Measurements from ENCODE around the gene FCHO2. TPM values are rescaled to one million over a fixed set of nuclear protein-coding genes. Genes with fewer than 3 reads are reported as not detected.

FCHO2 gene
- total RNA-seq, 1 experiment from 2014 or later, result 2.5 TPM

DNA sequence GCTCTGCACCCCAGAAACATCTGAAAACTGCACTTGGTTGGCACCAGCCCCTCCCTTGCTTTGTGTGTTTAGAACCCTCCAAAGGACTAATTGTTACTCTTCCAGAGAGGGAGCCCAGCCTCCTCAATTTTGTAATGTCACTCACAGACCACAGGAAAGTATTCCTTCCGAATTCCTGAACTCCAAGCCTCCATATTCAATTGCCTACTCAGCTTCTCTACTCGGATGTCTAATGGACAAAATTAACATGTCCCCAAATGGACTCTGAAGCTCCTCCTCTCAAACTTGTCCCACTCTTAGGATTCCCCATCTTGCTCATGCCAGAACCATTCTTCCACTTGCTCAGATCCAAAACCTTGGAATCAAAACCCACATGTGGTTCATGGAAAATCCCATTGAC is 160.7 kb downstream of the FCHO2 start:
- Histone ChIP-seq H3K4me3 (ENCODE audit: low read depth, low read length, poor library complexity, severe bottlenecking) (no peak overlapping the region), H3K36me3 (ENCODE audit: insufficient read depth, low read length, poor library complexity, severe bottlenecking) (no peaks in the 10 kb centered on the region), H3K27me3 (replicated peaks; ENCODE audit: insufficient read depth, low read depth, low read length, poor library complexity) (peaks cover 19% of the 10 kb centered on the region)

DNA sequence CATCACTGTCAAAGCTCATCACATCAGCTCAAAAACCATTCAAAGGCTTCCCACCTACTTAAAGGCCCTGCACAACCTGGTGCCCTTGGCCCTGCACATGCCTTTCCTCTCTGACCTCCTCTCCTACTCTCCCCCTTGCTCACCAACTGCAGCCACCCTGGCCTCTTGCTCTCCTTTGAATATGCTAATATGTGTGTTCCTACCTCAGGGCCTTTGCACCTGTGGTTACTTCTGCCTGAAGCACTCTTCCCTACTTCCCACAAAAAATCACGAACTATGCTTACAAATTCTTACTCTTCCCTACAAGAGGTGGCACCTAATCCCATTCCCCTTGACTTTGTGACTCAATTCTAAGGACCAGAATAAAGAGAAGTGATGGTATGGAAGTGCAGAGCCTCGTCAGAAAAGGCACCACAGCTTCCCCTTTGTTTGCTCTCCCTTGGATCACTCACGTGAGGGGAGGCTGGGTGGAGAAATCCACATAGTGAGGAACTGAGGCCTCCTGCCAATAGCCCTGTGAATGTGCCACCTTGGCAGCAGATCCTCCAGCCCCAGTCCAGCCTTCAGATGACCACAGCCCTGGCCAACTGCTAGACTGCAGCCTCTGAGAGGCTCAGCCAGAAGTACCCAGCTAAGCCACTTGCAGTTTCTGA is 161.4 kb downstream of the FCHO2 start:
- Histone ChIP-seq H3K27me3 (replicated peaks; ENCODE audit: insufficient read depth, low read depth, low read length, poor library complexity) (peaks cover 19% of the 10 kb centered on the region), H3K36me3 (ENCODE audit: insufficient read depth, low read length, poor library complexity, severe bottlenecking) (no peaks in the 10 kb centered on the region), H3K9me3 (ENCODE audit: low read depth, low read length, poor library complexity, severe bottlenecking) (no peaks in the 10 kb centered on the region), H3K4me3 (ENCODE audit: low read depth, low read length, poor library complexity, severe bottlenecking) (no peak overlapping the region), H3K4me1 (ENCODE audit: insufficient read depth, low read length, poor library complexity, severe bottlenecking) (peaks cover 10% of the 10 kb centered on the region), H3K27ac (ENCODE audit: low read depth, low read length, poor library complexity, severe bottlenecking) (no peak overlapping the region)
- BruUV-seq (replicated peaks), result no TSS peak
- CTCF ChIA-PET, result no interaction called here
- no peak for TF ChIP-seq EZH2 (IDR thresholded peaks at IDR 0.05; ENCODE audit: borderline replicate concordance, low read depth, low read length, poor library complexity, severe bottlenecking)
- TF ChIP-seq, protein P1, sequence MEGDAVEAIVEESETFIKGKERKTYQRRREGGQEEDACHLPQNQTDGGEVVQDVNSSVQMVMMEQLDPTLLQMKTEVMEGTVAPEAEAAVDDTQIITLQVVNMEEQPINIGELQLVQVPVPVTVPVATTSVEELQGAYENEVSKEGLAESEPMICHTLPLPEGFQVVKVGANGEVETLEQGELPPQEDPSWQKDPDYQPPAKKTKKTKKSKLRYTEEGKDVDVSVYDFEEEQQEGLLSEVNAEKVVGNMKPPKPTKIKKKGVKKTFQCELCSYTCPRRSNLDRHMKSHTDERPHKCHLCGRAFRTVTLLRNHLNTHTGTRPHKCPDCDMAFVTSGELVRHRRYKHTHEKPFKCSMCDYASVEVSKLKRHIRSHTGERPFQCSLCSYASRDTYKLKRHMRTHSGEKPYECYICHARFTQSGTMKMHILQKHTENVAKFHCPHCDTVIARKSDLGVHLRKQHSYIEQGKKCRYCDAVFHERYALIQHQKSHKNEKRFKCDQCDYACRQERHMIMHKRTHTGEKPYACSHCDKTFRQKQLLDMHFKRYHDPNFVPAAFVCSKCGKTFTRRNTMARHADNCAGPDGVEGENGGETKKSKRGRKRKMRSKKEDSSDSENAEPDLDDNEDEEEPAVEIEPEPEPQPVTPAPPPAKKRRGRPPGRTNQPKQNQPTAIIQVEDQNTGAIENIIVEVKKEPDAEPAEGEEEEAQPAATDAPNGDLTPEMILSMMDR (conservative IDR thresholded peaks at IDR 0.05; ENCODE audit: low read depth, low read length), result no peak
- intact Hi-C loops (cut with micrococcal nuclease; ENCODE audit: unreplicated experiment), result no loop called here
- POLR2A ChIA-PET (ENCODE audit: low non-redundant PET), result no interaction called here
- no peak for DNase-seq (ENCODE audit: low spot score)

More for the DNA sequence above, 160.7 kb downstream of the FCHO2 start:
- Histone ChIP-seq H3K9me3 (ENCODE audit: low read depth, low read length, poor library complexity, severe bottlenecking) (no peaks in the 10 kb centered on the region), H3K27ac (ENCODE audit: low read depth, low read length, poor library complexity, severe bottlenecking) (no peak overlapping the region), H3K4me1 (ENCODE audit: insufficient read depth, low read length, poor library complexity, severe bottlenecking) (peaks cover 3% of the 10 kb centered on the region)
- TF ChIP-seq, protein P1 (conservative IDR thresholded peaks at IDR 0.05; ENCODE audit: low read depth, low read length), result no peak
- no peak for TF ChIP-seq EZH2 (IDR thresholded peaks at IDR 0.05; ENCODE audit: borderline replicate concordance, low read depth, low read length, poor library complexity, severe bottlenecking)
- no peak for DNase-seq (ENCODE audit: low spot score)
- CTCF ChIA-PET, result no interaction called here
- POLR2A ChIA-PET (ENCODE audit: low non-redundant PET), result no interaction called here
- intact Hi-C loops (cut with micrococcal nuclease; ENCODE audit: unreplicated experiment), result no loop called here
- no TSS peak for BruUV-seq (replicated peaks)

DNA sequence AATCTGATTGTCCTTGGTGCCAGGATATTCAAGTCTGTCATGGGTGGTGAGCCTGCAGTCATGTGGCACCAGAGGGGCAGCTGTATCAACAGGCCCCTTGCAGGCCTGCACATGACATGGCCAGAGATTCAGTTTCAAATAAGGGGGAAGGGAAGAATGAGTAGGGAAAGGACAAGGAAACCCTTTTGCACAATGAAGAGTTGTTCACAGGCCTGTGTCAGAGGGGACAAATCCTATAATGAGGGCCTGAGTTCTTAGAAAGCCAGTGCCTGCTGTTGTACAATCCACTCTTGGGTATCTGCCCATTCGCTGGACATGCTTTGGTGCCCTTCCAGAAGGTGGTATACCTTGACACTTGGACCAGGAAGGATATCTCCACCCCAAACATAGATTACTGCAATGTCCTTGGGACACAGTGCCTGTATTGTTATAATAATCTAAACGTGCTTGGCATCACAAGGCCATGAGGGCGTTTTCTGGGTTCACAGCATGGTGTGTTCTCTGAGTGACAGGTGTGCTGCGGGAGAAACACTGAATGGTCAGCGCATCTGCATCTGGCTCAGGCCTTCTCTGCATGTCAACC is 162.6 kb downstream of the FCHO2 start:
- TF ChIP-seq, protein P1 (conservative IDR thresholded peaks at IDR 0.05; ENCODE audit: low read depth, low read length), result no peak
- TF ChIP-seq EZH2 (IDR thresholded peaks at IDR 0.05; ENCODE audit: borderline replicate concordance, low read depth, low read length, poor library complexity, severe bottlenecking), result no peak
- peaks cover 16% of the 10 kb centered on the region for H3K4me1 ChIP-seq (ENCODE audit: insufficient read depth, low read length, poor library complexity, severe bottlenecking)
- ChIA-PET CTCF (no interaction called here), POLR2A (ENCODE audit: low non-redundant PET) (no interaction called here)
- no peak overlapping the region for H3K4me3 ChIP-seq (ENCODE audit: low read depth, low read length, poor library complexity, severe bottlenecking)
- H3K9me3 ChIP-seq (ENCODE audit: low read depth, low read length, poor library complexity, severe bottlenecking), result no peaks in the 10 kb centered on the region
- no peak for DNase-seq (ENCODE audit: low spot score)
- H3K36me3 ChIP-seq (ENCODE audit: insufficient read depth, low read length, poor library complexity, severe bottlenecking), result no peaks in the 10 kb centered on the region
- H3K27ac ChIP-seq (ENCODE audit: low read depth, low read length, poor library complexity, severe bottlenecking), result no peak overlapping the region
- intact Hi-C loops (cut with micrococcal nuclease; ENCODE audit: unreplicated experiment), result no loop called here
- H3K27me3 ChIP-seq (replicated peaks; ENCODE audit: insufficient read depth, low read depth, low read length, poor library complexity), result peaks cover 19% of the 10 kb centered on the region
- BruUV-seq (replicated peaks), result no TSS peak

Data from A673 (cell line).